ENCODE results near the gene AHCY.
"Not testable (repeated sequence)": the region's sequence is repeated elsewhere in the genome, so short reads cannot be mapped to it uniquely, and the experiment has no call there.

Gene AHCY

DNA sequence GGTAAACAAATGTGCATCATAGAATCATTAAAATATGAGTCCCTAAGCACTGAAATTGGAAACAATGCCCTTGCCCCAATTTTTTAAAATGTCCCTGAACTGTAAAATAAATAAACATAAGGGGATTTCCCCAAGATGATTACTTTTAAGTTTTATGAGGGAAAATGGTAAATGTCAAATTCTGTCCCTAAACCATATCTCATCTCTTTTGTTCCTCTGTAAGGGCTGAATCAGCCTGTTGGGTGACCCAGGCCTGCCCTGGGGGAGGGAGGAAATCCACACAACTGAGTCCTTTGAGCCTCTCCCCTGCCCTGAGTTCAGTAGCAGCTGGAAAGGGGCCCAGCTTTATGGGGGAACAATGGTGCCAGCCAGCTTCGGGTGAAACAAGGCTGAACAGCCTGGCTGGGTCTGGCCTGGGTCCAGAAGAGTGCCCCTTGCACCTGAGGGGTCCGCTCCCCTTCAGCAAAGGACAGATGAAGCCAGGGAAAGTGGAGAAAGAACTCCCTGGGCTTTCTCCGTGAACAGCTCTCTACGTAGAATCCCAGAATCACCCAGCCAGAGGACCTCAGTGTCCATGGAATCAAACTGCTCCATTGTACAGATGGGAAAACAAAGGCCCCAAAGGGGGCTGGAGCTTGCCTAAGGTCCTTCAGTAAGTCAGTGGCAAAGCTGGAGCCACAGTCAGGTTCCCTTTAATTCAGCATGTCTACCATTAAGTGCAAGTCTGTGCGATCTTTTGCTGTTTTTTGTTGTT is 31.7 kb upstream of the AHCY start:
- no peak for DNase-seq (ENCODE audit: low read depth in 1 of 2, low spot score in 1 of 2)
- in situ Hi-C loops (cut with HindIII; ENCODE audit: low pct_unique_long_range_greater_than_20kb, low sequenced_read_pairs) = no loop called here
- TF ChIP-seq JUND (IDR thresholded peaks at IDR 0.05; ENCODE audit: low read depth) = no peak

GRCh38 chr20:34333786-34334185 is 30.6 kb upstream of the AHCY start:
- TF ChIP-seq JUND (IDR thresholded peaks at IDR 0.05; ENCODE audit: low read depth) = no peak
- no peak for DNase-seq (ENCODE audit: low read depth in 1 of 2, low spot score in 1 of 2)
- in situ Hi-C loops (cut with HindIII; ENCODE audit: low pct_unique_long_range_greater_than_20kb, low sequenced_read_pairs) = no loop called here

DNA sequence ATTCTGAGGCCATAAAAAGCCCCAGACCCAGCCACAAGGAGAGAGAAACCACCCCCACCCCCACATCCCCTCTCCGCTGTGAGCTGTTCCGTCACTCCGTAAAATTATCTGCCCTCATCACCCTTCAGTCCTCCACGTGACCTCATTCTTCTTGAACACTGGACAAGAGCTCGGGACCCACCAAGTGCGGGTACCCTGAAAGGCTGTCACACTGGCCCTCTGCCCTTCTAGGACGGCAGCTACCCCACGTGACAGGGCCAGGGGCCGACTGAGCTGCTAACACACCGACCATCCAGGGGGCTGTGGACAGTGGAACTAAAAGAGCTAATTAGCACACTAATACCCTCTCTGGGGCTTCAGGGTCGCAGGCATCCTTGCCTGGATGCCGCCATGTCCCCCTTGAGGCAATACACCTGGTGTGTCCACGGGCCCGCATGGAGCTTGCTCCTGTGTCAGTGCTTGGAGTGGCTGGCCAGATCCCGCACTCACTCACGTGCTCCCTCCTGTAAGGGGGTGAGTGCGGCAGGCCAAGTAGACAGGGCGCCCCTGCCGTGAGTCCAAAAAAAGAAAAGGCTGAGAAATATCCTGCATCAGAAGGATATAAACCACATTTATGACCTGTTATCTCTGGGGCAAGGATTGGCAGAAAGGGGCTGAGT is 29.2 kb upstream of the AHCY start:
- DNase-seq (ENCODE audit: low read depth in 1 of 2, low spot score in 1 of 2) = no peak
- in situ Hi-C loops (cut with HindIII; ENCODE audit: low pct_unique_long_range_greater_than_20kb, low sequenced_read_pairs) = no loop called here
- TF ChIP-seq JUND (IDR thresholded peaks at IDR 0.05; ENCODE audit: low read depth) = no peak

GRCh38 chr20:34331838-34332237 is 28.7 kb upstream of the AHCY start:
- in situ Hi-C loops (cut with HindIII; ENCODE audit: low pct_unique_long_range_greater_than_20kb, low sequenced_read_pairs) = no loop called here
- no peak for DNase-seq (ENCODE audit: low read depth in 1 of 2, low spot score in 1 of 2)
- no peak for TF ChIP-seq JUND (IDR thresholded peaks at IDR 0.05; ENCODE audit: low read depth)

DNA sequence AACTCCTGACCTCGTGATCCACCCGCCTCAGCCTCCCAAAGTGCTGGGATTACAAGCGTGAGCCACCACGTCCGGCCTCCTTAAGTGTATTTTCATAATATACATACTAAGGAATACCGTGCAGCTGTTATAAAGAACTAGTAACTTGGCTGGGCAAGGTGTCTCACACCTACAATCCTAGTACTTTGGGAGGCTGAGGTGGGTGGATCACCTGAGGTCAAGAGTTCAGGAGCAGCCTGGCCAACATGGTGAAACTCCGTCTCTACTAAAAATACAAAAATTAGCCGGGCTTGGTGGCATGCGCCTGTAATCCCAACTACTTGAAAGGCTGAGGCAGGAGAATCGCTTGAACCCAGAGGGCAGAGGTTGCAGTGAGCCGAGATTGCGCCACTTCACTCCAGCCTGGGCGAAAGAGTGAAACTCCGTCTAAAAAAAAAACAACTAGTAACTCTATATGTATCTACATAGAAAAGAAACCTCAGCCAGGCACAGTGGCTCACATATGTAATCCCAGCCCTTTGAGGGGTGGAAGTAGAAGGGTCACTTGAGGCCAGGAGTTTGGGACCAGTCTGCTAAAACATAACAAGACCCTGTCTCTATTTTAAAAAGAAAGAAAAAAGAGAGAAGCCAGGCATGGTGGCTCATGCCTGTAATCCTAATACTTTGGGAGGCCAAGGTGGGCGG is 27.8 kb upstream of the AHCY start:
- in situ Hi-C loops (cut with HindIII; ENCODE audit: low pct_unique_long_range_greater_than_20kb, low sequenced_read_pairs); DNase-seq (ENCODE audit: low read depth in 1 of 2, low spot score in 1 of 2): not testable (repeated sequence)

DNA sequence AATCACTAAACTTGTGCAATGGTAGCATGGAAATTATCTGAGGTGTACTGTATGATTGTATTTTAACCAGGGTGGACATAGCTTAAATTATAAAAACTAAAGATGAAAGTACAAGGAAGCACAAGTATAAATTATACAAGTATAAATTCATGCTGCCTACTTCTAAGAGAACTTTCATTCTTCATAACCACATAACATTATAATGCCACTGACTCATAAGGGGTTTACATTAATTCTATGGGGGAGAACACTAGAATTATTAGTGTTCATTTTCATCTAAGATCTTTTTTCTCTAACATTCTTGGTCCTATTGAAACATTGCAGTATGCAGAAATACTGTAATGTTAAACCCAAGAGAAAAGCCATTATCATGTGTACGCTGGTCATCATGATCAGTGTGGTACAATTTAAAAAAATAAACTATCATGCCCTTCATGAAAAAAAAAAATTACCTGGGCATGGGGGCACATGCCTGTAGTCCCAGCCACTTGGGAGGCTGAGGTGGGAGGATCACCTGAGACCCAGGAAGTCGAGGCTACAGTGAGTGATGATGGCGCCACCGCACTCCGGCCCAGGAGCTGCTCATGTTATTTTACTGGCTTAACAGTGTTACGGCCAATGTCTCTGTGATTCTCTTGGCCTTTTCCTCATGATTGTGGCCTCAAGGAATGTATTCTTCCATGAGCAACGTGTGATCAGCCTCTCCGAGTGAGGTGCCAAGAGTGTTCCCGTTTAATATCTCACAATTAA is 25.9 kb upstream of the AHCY start:
- no peak for DNase-seq (ENCODE audit: low read depth in 1 of 2, low spot score in 1 of 2)
- in situ Hi-C loops (cut with HindIII; ENCODE audit: low pct_unique_long_range_greater_than_20kb, low sequenced_read_pairs) = no loop called here
- no peak for TF ChIP-seq JUND (IDR thresholded peaks at IDR 0.05; ENCODE audit: low read depth)

DNA sequence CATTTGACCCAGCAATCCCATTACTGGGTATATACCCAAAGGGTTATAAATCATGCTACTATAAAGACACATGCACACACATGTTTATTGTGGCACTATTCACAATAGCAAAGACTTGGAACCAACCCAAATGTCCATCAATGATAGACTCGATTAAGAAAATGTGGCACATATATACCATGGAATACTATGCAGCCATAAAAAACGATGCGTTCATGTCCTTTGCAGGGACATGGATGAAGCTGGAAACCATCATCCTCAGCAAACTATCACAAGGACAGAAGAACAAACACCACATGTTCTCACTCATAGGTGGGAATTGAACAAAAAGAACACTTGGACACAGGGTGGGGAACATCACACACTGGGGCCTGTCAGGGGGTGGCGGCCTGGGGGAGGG is 25.1 kb upstream of the AHCY start:
- DNase-seq (ENCODE audit: low read depth in 1 of 2, low spot score in 1 of 2); in situ Hi-C loops (cut with HindIII; ENCODE audit: low pct_unique_long_range_greater_than_20kb, low sequenced_read_pairs): not testable (repeated sequence)

- TF ChIP-seq JUND (IDR thresholded peaks at IDR 0.05; ENCODE audit: low read depth) = no peak
- in situ Hi-C loops (cut with HindIII; ENCODE audit: low pct_unique_long_range_greater_than_20kb, low sequenced_read_pairs) = no loop called here
- DNase-seq (ENCODE audit: low read depth in 1 of 2, low spot score in 1 of 2) = no peak
Observed at GRCh38 chr20:34324541-34324940, 21.4 kb upstream of the AHCY start.

DNA sequence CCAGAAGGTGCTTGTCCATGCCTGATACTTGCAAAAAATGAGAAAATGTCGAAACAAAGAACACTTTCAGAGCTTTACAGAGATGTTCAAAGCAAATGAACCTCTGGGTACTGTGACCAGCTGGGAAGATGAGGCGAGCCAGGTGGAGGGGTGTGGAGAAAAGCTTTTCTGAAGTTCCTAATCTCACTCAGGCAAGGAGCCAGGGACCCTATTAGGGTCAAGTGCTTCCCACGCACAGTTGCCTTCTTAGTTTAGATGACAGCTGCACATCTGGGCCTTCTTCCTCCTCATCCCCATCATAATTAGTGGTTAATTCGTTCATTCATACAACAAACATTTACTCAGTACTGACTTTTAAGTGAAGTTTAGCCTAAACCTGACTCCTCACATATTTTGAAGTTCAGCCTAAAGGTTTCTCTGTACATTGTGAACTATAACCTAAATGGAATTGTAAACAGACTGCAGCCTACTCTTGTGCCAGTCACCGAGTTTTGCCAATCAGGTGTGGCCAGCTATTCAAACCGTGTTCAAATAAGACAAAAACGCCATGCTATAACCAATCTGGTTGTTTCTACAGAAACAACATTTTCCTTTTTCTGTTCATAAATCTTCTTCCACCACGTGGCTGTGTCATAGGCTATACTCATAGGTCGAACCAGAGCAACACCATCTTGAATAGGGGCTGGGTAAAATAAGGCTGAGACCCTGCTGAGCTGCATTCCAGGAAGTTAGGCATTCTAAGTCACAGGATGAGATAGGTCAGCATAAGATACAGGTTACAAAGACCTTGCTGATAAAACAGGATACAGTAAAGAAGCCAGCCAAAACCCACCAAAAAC is 19.3 kb upstream of the AHCY start:
- in situ Hi-C loops (cut with HindIII; ENCODE audit: low pct_unique_long_range_greater_than_20kb, low sequenced_read_pairs) = no loop called here
- TF ChIP-seq JUND (IDR thresholded peaks at IDR 0.05; ENCODE audit: low read depth) = no peak
- no peak for DNase-seq (ENCODE audit: low read depth in 1 of 2, low spot score in 1 of 2)

- TF ChIP-seq JUND (IDR thresholded peaks at IDR 0.05; ENCODE audit: low read depth) = no peak
- DNase-seq (ENCODE audit: low read depth in 1 of 2, low spot score in 1 of 2) = no peak
- in situ Hi-C loops (cut with HindIII; ENCODE audit: low pct_unique_long_range_greater_than_20kb, low sequenced_read_pairs) = no loop called here
Observed at GRCh38 chr20:34320861-34321260, 17.7 kb upstream of the AHCY start.

DNA sequence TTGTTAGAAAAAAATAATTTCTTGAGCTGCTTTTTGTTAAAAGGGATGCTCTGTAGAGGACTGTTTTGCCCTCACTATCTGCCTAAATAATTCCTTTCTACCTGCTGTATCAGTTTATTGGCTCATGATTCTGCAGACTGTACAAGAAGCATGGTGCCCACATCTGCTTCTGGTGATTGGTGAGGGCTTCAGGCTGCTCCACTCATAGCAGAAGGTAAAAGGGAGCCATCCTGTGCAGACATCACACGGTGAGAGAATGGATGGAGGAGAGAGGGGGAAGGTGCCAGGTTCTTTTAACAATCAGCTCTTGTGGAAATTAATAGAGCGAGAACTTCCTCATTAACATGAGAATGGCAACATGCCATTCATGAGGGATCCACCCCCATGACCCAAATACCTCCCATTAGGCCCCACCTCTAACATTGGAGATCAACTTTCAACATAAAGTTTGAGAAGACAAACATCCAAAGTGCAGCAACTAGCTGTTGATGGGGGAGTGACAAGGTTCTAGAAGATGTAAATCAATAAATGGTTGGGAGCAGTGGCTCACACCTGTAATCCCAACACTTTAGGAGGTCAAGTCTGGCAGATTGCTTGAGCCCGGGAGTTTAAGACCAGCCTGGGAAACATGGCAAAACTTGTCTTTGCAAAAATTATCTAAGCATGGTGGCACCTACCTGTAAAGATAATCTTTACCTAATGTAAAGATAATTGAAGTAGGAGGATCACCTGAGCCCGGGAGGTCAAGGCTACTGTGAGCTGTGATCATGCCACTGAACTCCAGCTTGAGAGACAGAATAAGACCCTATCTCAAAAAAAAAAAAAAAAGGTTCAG is 15.7 kb upstream of the AHCY start:
- TF ChIP-seq JUND (IDR thresholded peaks at IDR 0.05; ENCODE audit: low read depth) = no peak
- DNase-seq (ENCODE audit: low read depth in 1 of 2, low spot score in 1 of 2) = no peak
- in situ Hi-C loops (cut with HindIII; ENCODE audit: low pct_unique_long_range_greater_than_20kb, low sequenced_read_pairs) = no loop called here

Measured in T47D (cell line).